HepG2 (cell line): ENCODE data around the gene CD7. TPM values are rescaled to one million over a fixed set of nuclear protein-coding genes. Genes with fewer than 3 reads are reported as not detected.

Source experiments
- CREB1 ChIP-seq, 2 experiments: fragments of 450-650 bp in 1 of 2; IDR thresholded peaks; 2 replicates each; pipeline ENCODE4 v1.6.1; 2016 to 2017; ENCODE audit warnings: control low read depth in 1 of 2, mild to moderate bottlenecking in 1 of 2, missing compliant biosample characterization in 1 of 2, missing genetic modification characterization in 1 of 2
- ELF4 ChIP-seq: sonication (generic); formaldehyde crosslinking; IDR thresholded peaks from 2 replicates; pipeline ENCODE4 v1.5.0; 2020; ENCODE audit warnings: missing genetic modification reagents, mild to moderate bottlenecking, moderate library complexity, borderline replicate concordance
- HDAC6 ChIP-seq: fragments of 200-600 bp; sonication (generic); IDR thresholded peaks from 2 replicates; pipeline ENCODE4 v1.7.0; 2017; ENCODE audit warnings: mild to moderate bottlenecking, antibody characterized with exemption, low read length, low read depth
- HMG20A ChIP-seq: IDR thresholded peaks from 2 replicates; pipeline ENCODE4 v1.6.1; 2016; ENCODE audit warnings: borderline replicate concordance
- KDM1A ChIP-seq: IDR thresholded peaks from 2 replicates; pipeline ENCODE4 v1.6.1; 2016; ENCODE audit warnings: missing compliant biosample characterization
- KLF6 ChIP-seq: IDR thresholded peaks from 2 replicates; pipeline ENCODE4 v1.8.0; 2016; ENCODE audit warnings: missing biosample characterization, missing genetic modification reagents
- MBD4 ChIP-seq: IDR thresholded peaks from 2 replicates; pipeline ENCODE4 v1.6.1; 2012; ENCODE audit warnings: low read length, inconsistent platforms, borderline replicate concordance
- RARA ChIP-seq: IDR thresholded peaks from 2 replicates; pipeline ENCODE4 v1.6.1; 2016; ENCODE audit warnings: missing genetic modification reagents, missing compliant biosample characterization
- RFX3 ChIP-seq: IDR thresholded peaks from 2 replicates; pipeline ENCODE4 v1.6.1; 2016; ENCODE audit warnings: missing biosample characterization, missing genetic modification reagents
- TBX2 ChIP-seq: sonication (generic); formaldehyde crosslinking; IDR thresholded peaks from 2 replicates; pipeline ENCODE4 v1.5.0; 2020; ENCODE audit warnings: missing genetic modification reagents, mild to moderate bottlenecking, borderline replicate concordance
- TCF12 ChIP-seq, 2 experiments: fragments of 450-650 bp in 1 of 2; sonication (generic) in 1 of 2; formaldehyde crosslinking in 1 of 2; IDR thresholded peaks; 2 replicates each; pipeline versions ENCODE4 v1.6.1 to v1.8.0; 2017 to 2022; ENCODE audit warnings: antibody characterized with exemption in 1 of 2, mild to moderate bottlenecking in 1 of 2, missing genetic modification reagents in 1 of 2, moderate library complexity in 1 of 2
- ZBTB34 ChIP-seq: sonication (generic); formaldehyde crosslinking; IDR thresholded peaks from 2 replicates; pipeline ENCODE4 v1.8.0; 2022; ENCODE audit warnings: mild to moderate bottlenecking, missing genetic modification reagents
- ZFAT ChIP-seq: sonication (generic); formaldehyde crosslinking; conservative IDR thresholded peaks from 2 replicates; pipeline ENCODE4 v1.8.1; 2023; ENCODE audit warnings: missing genetic modification reagents, inconsistent platforms
- ZNF34 ChIP-seq: sonication (generic); formaldehyde crosslinking; IDR thresholded peaks from 2 replicates; pipeline ENCODE4 v1.4.0; 2020; ENCODE audit warnings: mild to moderate bottlenecking, missing genetic modification reagents, borderline replicate concordance
- ZNF574 ChIP-seq: sonication (generic); formaldehyde crosslinking; IDR thresholded peaks from 2 replicates; pipeline ENCODE4 v1.4.0; 2020; ENCODE audit warnings: missing genetic modification reagents
- ZSCAN25 ChIP-seq: sonication (generic); formaldehyde crosslinking; IDR thresholded peaks from 2 replicates; pipeline ENCODE4 v1.8.0; 2022; ENCODE audit warnings: mild to moderate bottlenecking, missing genetic modification reagents
- ZZZ3 ChIP-seq: sonication (generic); formaldehyde crosslinking; IDR thresholded peaks from 2 replicates; pipeline ENCODE4 v1.4.0; 2020; ENCODE audit warnings: missing genetic modification reagents, mild to moderate bottlenecking, borderline replicate concordance
- polyA plus RNA-seq, 8 experiments: library from polyadenylated mRNA; depleted of rRNA in 3 of 8; stranded (reverse) in 7 of 8; unstranded in 1 of 8; fragments of >200 nt; fragmentation: Illumina TruSeq in 4 of 8; extraction: Trizol in 4 of 8; gene quantifications; 2 replicates each; pipeline versions ENCODE4 v1.2.1 to v1.2.3, GENCODE V29; 2011 to 2016; ENCODE audit warnings: low read depth in 4 of 8, missing spikeins in 1 of 8, mixed read lengths in 1 of 8; ENCODE audit not compliant: insufficient read depth in 1 of 8
- total RNA-seq, 5 experiments: library from RNA; depleted of rRNA; stranded (reverse); fragments of >200 nt; fragmentation: Illumina TruSeq; extraction: Trizol; gene quantifications; 2 replicates each; pipeline ENCODE4 v1.2.3, GENCODE V29; 2016; ENCODE audit warnings: low read depth in 1 of 5
- TF ChIP-seq, protein P1 (sequence below): sonication (generic); formaldehyde crosslinking; IDR thresholded peaks from 2 replicates; pipeline ENCODE4 v1.5.0; 2020; ENCODE audit warnings: missing genetic modification reagents
- TF ChIP-seq, protein P2 (sequence below): sonication (generic); formaldehyde crosslinking; IDR thresholded peaks from 2 replicates; pipeline ENCODE4 v1.5.1; 2020; ENCODE audit warnings: mild to moderate bottlenecking, missing genetic modification reagents, moderate library complexity
- TF ChIP-seq, protein P3 (sequence below): sonication (generic); formaldehyde crosslinking; IDR thresholded peaks from 2 replicates; pipeline ENCODE4 v1.9.0; 2021; ENCODE audit warnings: missing genetic modification reagents, mild to moderate bottlenecking, borderline replicate concordance

Gene CD7
- total and polyA plus RNA-seq, 2 of the 13 experiments (the other 11 are each of a cell fraction or from before 2014, with no cell fraction given): 67.6 to 76.4 TPM

DNA sequence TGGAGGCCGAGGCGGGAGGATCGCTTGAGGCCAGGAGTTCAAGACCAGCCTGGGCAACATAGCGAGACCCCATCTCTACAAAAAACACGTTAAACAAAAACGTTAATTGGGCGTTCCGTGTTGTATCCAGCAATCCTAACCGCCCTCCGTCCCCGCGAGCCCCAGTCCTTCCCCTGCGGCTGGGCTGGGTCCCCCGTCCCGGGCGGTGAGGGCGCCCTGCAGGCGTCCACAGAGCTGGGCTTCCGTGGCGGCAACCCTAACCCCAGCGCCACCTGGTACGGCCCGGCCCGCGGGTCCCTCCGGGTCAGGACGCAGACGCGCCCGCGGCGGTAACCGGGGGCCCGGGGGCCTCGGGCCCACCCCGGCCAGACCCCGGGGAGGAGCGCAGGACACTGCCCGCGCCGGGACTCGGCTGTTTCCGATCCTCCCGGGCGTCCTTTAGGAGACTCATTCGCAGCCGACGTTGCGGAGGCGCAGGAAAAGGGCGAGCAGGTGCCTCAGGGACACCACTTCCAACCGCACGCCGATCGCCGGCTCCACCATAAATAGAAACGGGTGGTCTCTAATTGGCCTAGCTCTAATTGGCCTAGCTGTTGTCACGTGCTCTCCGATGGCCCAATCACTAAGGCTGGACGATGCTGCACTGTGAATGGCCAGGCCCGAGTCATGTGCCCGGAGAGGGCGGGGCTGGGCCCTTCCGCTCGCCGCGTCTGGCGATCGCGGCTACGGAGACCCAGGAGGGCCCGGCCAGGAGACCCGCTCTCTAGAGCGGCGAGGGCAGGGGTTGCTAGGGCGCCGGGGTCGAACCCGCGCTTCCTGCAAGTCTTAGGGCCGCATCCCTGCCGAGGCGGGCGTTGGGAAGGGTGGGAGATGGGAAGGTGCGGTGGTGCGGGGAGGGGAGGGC lies 24.9 kb downstream of the CD7 start (continued):
- TF ChIP-seq RFX3 (CRISPR knock-in tag) (no peak), TBX2 (peak; percentile 53), ELF4 (CRISPR knock-in tag) (no peak), ZZZ3 (CRISPR knock-in tag) (peak; percentile 22; the same call in 1 of the 2 replicates), MBD4 (no peak), KDM1A (CRISPR knock-in tag) (no peak), ZNF574 (CRISPR knock-in tag) (peak; percentile 80), KLF6 (CRISPR knock-in tag) (peak; percentile 95), TCF12 (IDR thresholded peaks at IDR 0.05) (no peak), TCF12 (CRISPR knock-in tag; IDR thresholded peaks at IDR 0.05) (no peak), HDAC6 (no peak), ZFAT (CRISPR knock-in tag) (no peak), ZBTB34 (CRISPR knock-in tag) (peak; percentile 89), RARA (CRISPR knock-in tag) (peak; percentile 34), HMG20A (CRISPR knock-in tag) (no peak), ZSCAN25 (CRISPR knock-in tag) (peak; percentile 94), CREB1 (IDR thresholded peaks at IDR 0.05) (peak; percentile 61; the same call in 1 of the 2 replicates), CREB1 (CRISPR knock-in tag; IDR thresholded peaks at IDR 0.05) (no peak; the same call in 1 of the 2 replicates), ZNF34 (CRISPR knock-in tag) (no peak)
- TF ChIP-seq, protein P1, sequence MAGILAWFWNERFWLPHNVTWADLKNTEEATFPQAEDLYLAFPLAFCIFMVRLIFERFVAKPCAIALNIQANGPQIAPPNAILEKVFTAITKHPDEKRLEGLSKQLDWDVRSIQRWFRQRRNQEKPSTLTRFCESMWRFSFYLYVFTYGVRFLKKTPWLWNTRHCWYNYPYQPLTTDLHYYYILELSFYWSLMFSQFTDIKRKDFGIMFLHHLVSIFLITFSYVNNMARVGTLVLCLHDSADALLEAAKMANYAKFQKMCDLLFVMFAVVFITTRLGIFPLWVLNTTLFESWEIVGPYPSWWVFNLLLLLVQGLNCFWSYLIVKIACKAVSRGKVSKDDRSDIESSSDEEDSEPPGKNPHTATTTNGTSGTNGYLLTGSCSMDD: no peak
- TF ChIP-seq, protein P2, sequence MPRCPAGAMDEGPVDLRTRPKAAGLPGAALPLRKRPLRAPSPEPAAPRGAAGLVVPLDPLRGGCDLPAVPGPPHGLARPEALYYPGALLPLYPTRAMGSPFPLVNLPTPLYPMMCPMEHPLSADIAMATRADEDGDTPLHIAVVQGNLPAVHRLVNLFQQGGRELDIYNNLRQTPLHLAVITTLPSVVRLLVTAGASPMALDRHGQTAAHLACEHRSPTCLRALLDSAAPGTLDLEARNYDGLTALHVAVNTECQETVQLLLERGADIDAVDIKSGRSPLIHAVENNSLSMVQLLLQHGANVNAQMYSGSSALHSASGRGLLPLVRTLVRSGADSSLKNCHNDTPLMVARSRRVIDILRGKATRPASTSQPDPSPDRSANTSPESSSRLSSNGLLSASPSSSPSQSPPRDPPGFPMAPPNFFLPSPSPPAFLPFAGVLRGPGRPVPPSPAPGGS (CRISPR knock-in tag): peak; percentile 44; the same call in 1 of the 2 replicates
- TF ChIP-seq, protein P3, sequence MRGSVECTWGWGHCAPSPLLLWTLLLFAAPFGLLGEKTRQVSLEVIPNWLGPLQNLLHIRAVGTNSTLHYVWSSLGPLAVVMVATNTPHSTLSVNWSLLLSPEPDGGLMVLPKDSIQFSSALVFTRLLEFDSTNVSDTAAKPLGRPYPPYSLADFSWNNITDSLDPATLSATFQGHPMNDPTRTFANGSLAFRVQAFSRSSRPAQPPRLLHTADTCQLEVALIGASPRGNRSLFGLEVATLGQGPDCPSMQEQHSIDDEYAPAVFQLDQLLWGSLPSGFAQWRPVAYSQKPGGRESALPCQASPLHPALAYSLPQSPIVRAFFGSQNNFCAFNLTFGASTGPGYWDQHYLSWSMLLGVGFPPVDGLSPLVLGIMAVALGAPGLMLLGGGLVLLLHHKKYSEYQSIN: no peak
